ENCODE results near the gene PDGFB. TPM values are rescaled to one million over a fixed set of nuclear protein-coding genes. Genes with fewer than 3 reads are reported as not detected.
A peak's percentile ranks its signal among the peaks of the same experiment; 100 is the strongest.
"Not testable (repeated sequence)": the region's sequence is repeated elsewhere in the genome, so short reads cannot be mapped to it uniquely, and the experiment has no call there.

Gene PDGFB
- total RNA-seq, 4 donors from 2014 or later = 6.0 to 20.0 (median 8.9) TPM

DNA sequence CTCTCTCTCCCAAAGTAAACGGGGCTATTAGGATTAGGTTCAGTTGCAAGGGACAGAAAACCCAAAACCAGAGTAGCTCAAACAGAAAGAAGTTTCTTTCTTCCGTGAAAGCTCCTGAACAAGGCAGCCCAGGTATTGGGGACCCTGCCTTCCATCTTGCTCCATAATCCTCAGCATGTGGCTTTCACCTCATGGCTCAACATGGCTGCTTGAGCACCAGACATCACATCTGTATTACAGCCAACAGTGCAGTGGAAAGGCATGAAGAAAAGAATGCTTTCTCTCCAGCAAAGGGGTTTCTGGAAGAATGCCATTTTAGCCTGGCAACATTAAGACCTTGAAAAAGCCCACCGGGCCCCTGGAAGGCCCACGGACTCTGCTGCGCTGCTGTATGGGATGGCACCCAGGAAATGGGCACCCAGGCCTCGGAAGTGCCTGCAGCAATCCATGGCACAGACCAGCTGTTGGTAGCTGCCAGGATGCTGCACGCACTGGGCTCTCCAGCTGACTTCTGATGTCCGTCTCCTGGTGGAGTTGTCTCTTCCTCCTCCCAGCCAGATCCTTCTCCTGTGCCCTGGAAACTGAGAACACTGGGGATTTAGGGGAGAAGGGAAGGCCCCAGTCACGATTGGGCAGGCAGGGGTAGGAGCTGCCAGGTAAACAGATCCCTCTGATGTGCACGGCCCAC lies 22.6 kb downstream of the PDGFB start:
- Histone ChIP-seq H3K27ac (no peak overlapping the region), H3K27me3 (no peaks in the 10 kb centered on the region), H3K9me3 (no peaks in the 10 kb centered on the region), H3K36me3 (peaks cover 0 to 16% of the 10 kb centered on the region in 2 donors), H3K4me3 (no peak overlapping the region), H3K4me1 (no peaks in the 10 kb centered on the region)
- intact Hi-C loops (cut with DNase I; ENCODE audit: low total_unique reads) = no loop called here
- in situ Hi-C loops (cut with MboI; ENCODE audit: low sequenced_read_pairs in 4 of 4) = no loop called here
- ATAC-seq = no peak
- DNase-seq = no peak
- TF ChIP-seq, protein P1, sequence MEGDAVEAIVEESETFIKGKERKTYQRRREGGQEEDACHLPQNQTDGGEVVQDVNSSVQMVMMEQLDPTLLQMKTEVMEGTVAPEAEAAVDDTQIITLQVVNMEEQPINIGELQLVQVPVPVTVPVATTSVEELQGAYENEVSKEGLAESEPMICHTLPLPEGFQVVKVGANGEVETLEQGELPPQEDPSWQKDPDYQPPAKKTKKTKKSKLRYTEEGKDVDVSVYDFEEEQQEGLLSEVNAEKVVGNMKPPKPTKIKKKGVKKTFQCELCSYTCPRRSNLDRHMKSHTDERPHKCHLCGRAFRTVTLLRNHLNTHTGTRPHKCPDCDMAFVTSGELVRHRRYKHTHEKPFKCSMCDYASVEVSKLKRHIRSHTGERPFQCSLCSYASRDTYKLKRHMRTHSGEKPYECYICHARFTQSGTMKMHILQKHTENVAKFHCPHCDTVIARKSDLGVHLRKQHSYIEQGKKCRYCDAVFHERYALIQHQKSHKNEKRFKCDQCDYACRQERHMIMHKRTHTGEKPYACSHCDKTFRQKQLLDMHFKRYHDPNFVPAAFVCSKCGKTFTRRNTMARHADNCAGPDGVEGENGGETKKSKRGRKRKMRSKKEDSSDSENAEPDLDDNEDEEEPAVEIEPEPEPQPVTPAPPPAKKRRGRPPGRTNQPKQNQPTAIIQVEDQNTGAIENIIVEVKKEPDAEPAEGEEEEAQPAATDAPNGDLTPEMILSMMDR (IDR thresholded peaks at IDR 0.05 in 4 of 5, conservative IDR thresholded peaks at IDR 0.05 in 1 of 5) = no peak
- no peak for TF ChIP-seq POLR2A (IDR thresholded peaks at IDR 0.05)

GRCh38 chr22:39220890-39221850 lies 23.6 kb downstream of the PDGFB start:
- H3K27ac ChIP-seq = peak overlapping the region in 1 of 4 donors; percentile 13
- H3K9me3 ChIP-seq = no peaks in the 10 kb centered on the region
- no peaks in the 10 kb centered on the region for H3K4me1 ChIP-seq
- TF ChIP-seq, protein P1 (IDR thresholded peaks at IDR 0.05 in 4 of 5, conservative IDR thresholded peaks at IDR 0.05 in 1 of 5) = no peak
- no peak for TF ChIP-seq POLR2A (IDR thresholded peaks at IDR 0.05)
- peak; percentile 31 to 36 for ATAC-seq
- intact Hi-C loops (cut with DNase I; ENCODE audit: low total_unique reads) (no loop called here), in situ Hi-C loops (cut with MboI; ENCODE audit: low sequenced_read_pairs in 4 of 4) (no loop called here)
- no peaks in the 10 kb centered on the region for H3K27me3 ChIP-seq
- peaks cover 0 to 16% of the 10 kb centered on the region in 2 donors for H3K36me3 ChIP-seq
- no peak for DNase-seq
- no peak overlapping the region for H3K4me3 ChIP-seq

GRCh38 chr22:39220450-39220849 lies 24.3 kb downstream of the PDGFB start:
- Histone ChIP-seq H3K36me3 (peaks cover 0 to 14% of the 10 kb centered on the region in 2 donors), H3K4me1 (no peaks in the 10 kb centered on the region), H3K27me3 (no peaks in the 10 kb centered on the region), H3K9me3 (no peaks in the 10 kb centered on the region), H3K4me3 (no peak overlapping the region), H3K27ac (no peak overlapping the region)
- ATAC-seq (no peak), DNase-seq (no peak)
- intact Hi-C loops (cut with DNase I; ENCODE audit: low total_unique reads) (no loop called here), in situ Hi-C loops (cut with MboI; ENCODE audit: low sequenced_read_pairs in 4 of 4) (no loop called here)
- no peak for TF ChIP-seq POLR2A (IDR thresholded peaks at IDR 0.05)
- TF ChIP-seq, protein P1 (IDR thresholded peaks at IDR 0.05 in 4 of 5, conservative IDR thresholded peaks at IDR 0.05 in 1 of 5) = no peak

DNA sequence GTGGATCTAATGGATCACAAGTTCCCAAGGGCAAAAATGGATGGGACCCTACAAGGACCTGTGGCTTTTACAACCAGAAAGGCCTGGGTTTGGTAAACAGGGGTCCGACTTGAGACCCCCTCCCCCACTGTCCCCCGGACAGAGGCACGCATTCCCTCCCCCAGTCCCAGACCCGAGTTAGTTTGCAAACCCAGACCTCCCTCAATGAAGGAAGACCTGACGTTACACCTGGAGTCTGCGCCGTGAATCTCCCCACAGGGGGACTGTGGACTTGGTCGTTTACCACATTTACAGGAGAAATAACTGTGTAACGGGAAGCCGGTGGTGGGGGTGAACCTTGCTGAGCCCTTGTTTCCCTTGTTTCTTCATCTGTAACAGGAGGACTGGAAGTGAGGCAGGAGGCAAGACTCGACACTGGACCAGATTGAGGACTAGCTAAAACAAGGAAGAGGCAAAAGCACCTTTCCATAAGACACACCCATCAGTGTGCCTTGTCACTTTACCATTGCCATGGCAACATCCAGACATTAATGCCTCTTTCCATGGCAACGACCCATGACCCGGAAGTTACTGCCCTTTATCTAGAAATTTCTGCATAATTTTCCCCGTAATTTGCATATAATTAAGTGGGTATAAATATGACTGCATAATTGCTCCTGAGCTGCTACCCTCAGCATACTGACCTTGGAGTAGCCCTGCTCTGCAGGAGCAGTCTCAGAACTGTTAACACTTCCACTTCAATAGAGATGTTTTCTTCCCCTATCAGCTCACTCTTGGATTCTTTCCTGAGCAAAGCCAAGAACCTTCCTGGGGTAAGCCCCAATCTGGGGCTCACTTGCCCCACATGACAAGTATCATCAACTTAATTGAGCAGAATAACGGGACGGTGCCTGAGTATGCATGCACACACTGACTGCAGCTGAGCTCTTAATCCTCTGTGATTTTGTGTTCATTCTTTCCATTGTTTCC lies 25.4 kb downstream of the PDGFB start:
- Histone ChIP-seq H3K4me3 (no peak overlapping the region), H3K27ac (no peak overlapping the region), H3K9me3 (no peaks in the 10 kb centered on the region), H3K36me3 (peaks cover 0 to 3% of the 10 kb centered on the region in 2 donors), H3K27me3 (no peaks in the 10 kb centered on the region), H3K4me1 (no peaks in the 10 kb centered on the region)
- intact Hi-C loops (cut with DNase I; ENCODE audit: low total_unique reads) = no loop called here
- ATAC-seq (no peak), DNase-seq (no peak)
- in situ Hi-C loops (cut with MboI; ENCODE audit: low sequenced_read_pairs in 4 of 4) = no loop called here
- TF ChIP-seq, protein P1 (IDR thresholded peaks at IDR 0.05 in 4 of 5, conservative IDR thresholded peaks at IDR 0.05 in 1 of 5) = no peak
- no peak for TF ChIP-seq POLR2A (IDR thresholded peaks at IDR 0.05)

DNA sequence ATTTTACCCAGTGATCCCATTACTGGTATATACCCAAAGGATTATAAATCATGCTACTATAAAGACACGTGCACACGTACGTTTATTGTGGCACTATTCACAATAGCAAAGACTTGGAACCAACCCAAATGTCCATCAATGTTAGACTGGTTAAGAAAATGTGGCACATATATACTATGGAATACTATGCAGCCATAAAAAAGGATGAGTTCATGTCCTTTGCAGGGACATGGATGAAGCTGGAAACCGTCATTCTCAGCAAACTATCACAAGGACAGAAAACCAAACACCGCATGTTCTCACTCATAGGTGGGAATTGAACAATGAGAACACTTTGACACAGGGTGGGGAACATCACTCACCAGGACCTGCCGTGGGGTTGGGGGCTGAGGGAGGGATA lies 26.4 kb downstream of the PDGFB start:
- H3K4me3 ChIP-seq; intact Hi-C loops (cut with DNase I; ENCODE audit: low total_unique reads); H3K4me1 ChIP-seq; ATAC-seq; H3K9me3 ChIP-seq; H3K36me3 ChIP-seq; DNase-seq; H3K27ac ChIP-seq; in situ Hi-C loops (cut with MboI; ENCODE audit: low sequenced_read_pairs in 4 of 4); H3K27me3 ChIP-seq: not testable (repeated sequence)
